Lung (tissue), 12 donors: Measurements from ENCODE around the gene RBFOX2. TPM values are rescaled to one million over a fixed set of nuclear protein-coding genes. Genes with fewer than 3 reads are reported as not detected.

Experiments used
- ATAC-seq: fragments of 200-7000 bp; cut with Tn5 transposase; one replicate; pipeline ENCODE4 v1.9.1; 2020; ENCODE audit warnings: moderate number of reproducible peaks; ENCODE audit not compliant: insufficient read depth, low FRiP score
- DNase-seq, 3 donors: peaks; one replicate each; pipeline ENCODE4 v3.0.0-alpha.2; 2013 to 2017
- H3K27ac ChIP-seq, 2 donors: one replicate each; pipeline ENCODE4 v1.5.1; 2013; ENCODE audit warnings: mild to moderate bottlenecking in 2 of 2, moderate library complexity in 2 of 2, control low read depth in 1 of 2, inconsistent platforms in 1 of 2, low read depth in 1 of 2, low read length in 1 of 2
- H3K27me3 ChIP-seq, 3 donors: one replicate each; pipeline ENCODE4 v1.5.1; 2013; ENCODE audit warnings: low read length in 2 of 3; ENCODE audit not compliant: control insufficient read depth in 3 of 3, insufficient read depth in 3 of 3
- H3K36me3 ChIP-seq, 4 donors: one replicate each; pipeline ENCODE4 v1.5.1; 2013; ENCODE audit warnings: low read length in 4 of 4, mild to moderate bottlenecking in 1 of 4, moderate library complexity in 1 of 4; ENCODE audit not compliant: control insufficient read depth in 4 of 4, insufficient read depth in 4 of 4
- H3K4me1 ChIP-seq, 5 donors: one replicate each; pipeline ENCODE4 v1.5.1; 2013; ENCODE audit warnings: low read length in 5 of 5, mild to moderate bottlenecking in 2 of 5, moderate library complexity in 1 of 5; ENCODE audit not compliant: control insufficient read depth in 5 of 5, insufficient read depth in 5 of 5
- H3K4me3 ChIP-seq: one replicate; pipeline ENCODE4 v1.5.1; 2013; ENCODE audit warnings: mild to moderate bottlenecking, control low read depth, moderate library complexity
- H3K9ac ChIP-seq, 2 donors: one replicate each; pipeline ENCODE4 v1.5.1; 2013; ENCODE audit warnings: low read length in 2 of 2, control low read depth in 1 of 2; ENCODE audit not compliant: insufficient read depth in 1 of 2
- H3K9me3 ChIP-seq, 4 donors: one replicate each; pipeline ENCODE4 v1.5.1; 2013; ENCODE audit warnings: low read length in 3 of 4, mild to moderate bottlenecking in 1 of 4, moderate library complexity in 1 of 4; ENCODE audit not compliant: control insufficient read depth in 4 of 4, insufficient read depth in 3 of 4
- CTCF ChIP-seq: IDR thresholded peaks from 2 replicates; pipeline ENCODE4 v1.5.1; 2012; ENCODE audit warnings: mild to moderate bottlenecking; ENCODE audit errors: control extremely low read depth, extremely low read depth
- WGBS, 2 donors: extraction: QIAGEN DNeasy Blood & Tissue Kit; methylation state at CpG; one replicate each; pipeline ENCODE4 v1.1.7; 2013; 5-methylcytosine and 5-hydroxymethylcytosine counted together
- polyA plus RNA-seq, 2 donors: library from polyadenylated mRNA; stranded (reverse); fragments of 200-250 nt; gene quantifications; one replicate each; pipeline ENCODE4 v1.2.1, GENCODE V29; 2013
- total RNA-seq, 2 donors: library from RNA; depleted of rRNA in 1 of 2; stranded (reverse); fragments of >200 nt in 1 of 2; gene quantifications; one replicate each; pipeline ENCODE4 v1.2.1, GENCODE V29; 2014 to 2021
- donor health status: control.
- donor health status: control.
- donor health status: Bipolar disorder and iron deficiency.
- donor health status: healthy.
- donor health status: DM: yes; HTN: yes; CAD: no.

The RBFOX2 gene
- total and polyA plus RNA-seq, 4 donors, result 16.5 to 195 (median 43.3) TPM

- 51 to 66% methylated on average over 3 of the region's 3 CpGs for WGBS, 2 donors
- TF ChIP-seq CTCF, result no peak
- Histone ChIP-seq H3K9me3 (no peaks in the 10 kb centered on the region), H3K9ac (peak overlapping the region in 1 of 2 donors; percentile 44), H3K27ac (peak overlapping the region in 1 of 2 donors; percentile 50), H3K4me1 (peaks cover 9 to 46% (median 17%) of the 10 kb centered on the region in 5 donors), H3K27me3 (no peaks in the 10 kb centered on the region), H3K4me3 (no peak overlapping the region), H3K36me3 (peaks cover 0 to 4% (median 0%) of the 10 kb centered on the region in 4 donors)
- no peak for ATAC-seq
- peak; percentile 51 to 77 (median 75) for DNase-seq
These were observed 57.0 kb downstream of the RBFOX2 start for GRCh38 chr22:35971456-35972119.

GRCh38 chr22:35970616-35971455 is 57.8 kb downstream of the RBFOX2 start:
- no peak for TF ChIP-seq CTCF
- H3K9ac ChIP-seq, result peak overlapping the region in 1 of 2 donors; percentile 44
- 80 to 88% methylated on average over 4 of the region's 4 CpGs for WGBS, 2 donors
- H3K27ac ChIP-seq, result peak overlapping the region; percentile 47 to 50
- H3K27me3 ChIP-seq, result no peaks in the 10 kb centered on the region
- no peak overlapping the region for H3K4me3 ChIP-seq
- DNase-seq (no peak), ATAC-seq (no peak)
- peaks cover 0 to 4% (median 0%) of the 10 kb centered on the region in 4 donors for H3K36me3 ChIP-seq
- no peaks in the 10 kb centered on the region for H3K9me3 ChIP-seq
- H3K4me1 ChIP-seq, result peaks cover 9 to 46% (median 16%) of the 10 kb centered on the region in 5 donors

GRCh38 chr22:35967046-35967397 is 61.6 kb downstream of the RBFOX2 start:
- TF ChIP-seq CTCF, result no peak
- DNase-seq (no peak), ATAC-seq (no peak)
- no peak overlapping the region for H3K27ac ChIP-seq
- no peaks in the 10 kb centered on the region for H3K27me3 ChIP-seq
- peaks cover 0 to 4% (median 0%) of the 10 kb centered on the region in 4 donors for H3K36me3 ChIP-seq
- H3K4me1 ChIP-seq, result peaks cover 6 to 28% (median 15%) of the 10 kb centered on the region in 5 donors
- WGBS, 2 donors, result 98 to 99% methylated on average over 3 of the region's 3 CpGs
- H3K4me3 ChIP-seq, result no peak overlapping the region
- no peaks in the 10 kb centered on the region for H3K9me3 ChIP-seq
- no peak overlapping the region for H3K9ac ChIP-seq
